Endodermal cell (in vitro differentiated cells): Measurements from ENCODE around the gene CFHR1. TPM values are rescaled to one million over a fixed set of nuclear protein-coding genes. Genes with fewer than 3 reads are reported as not detected.

ENCODE experiments used
- DNase-seq: peaks from one replicate; pipeline ENCODE4 v3.0.0-alpha.2; 2017
- H3K27ac ChIP-seq: 2 replicates; pipeline ENCODE4 v1.5.1; 2013; ENCODE audit warnings: mild to moderate bottlenecking, low read depth, low read length, moderate library complexity
- H3K27me3 ChIP-seq: 2 replicates; pipeline ENCODE4 v1.6.1; 2013; ENCODE audit warnings: mild to moderate bottlenecking, low read length, moderate library complexity; ENCODE audit not compliant: insufficient read depth, control insufficient read depth, poor library complexity, severe bottlenecking
- H3K36me3 ChIP-seq: 2 replicates; pipeline ENCODE4 v1.7.0; 2013; ENCODE audit warnings: mild to moderate bottlenecking, low read length, moderate library complexity; ENCODE audit not compliant: control insufficient read depth, insufficient read depth
- H3K4me1 ChIP-seq: one replicate; pipeline ENCODE4 v1.7.0; 2013; ENCODE audit warnings: low read length; ENCODE audit not compliant: control insufficient read depth, insufficient read depth
- H3K4me3 ChIP-seq: 2 replicates; pipeline ENCODE4 v1.5.1; 2013; ENCODE audit warnings: mild to moderate bottlenecking, low read length, moderate library complexity
- H3K9ac ChIP-seq: 2 replicates; pipeline ENCODE4 v1.6.1; 2013; ENCODE audit warnings: mild to moderate bottlenecking, low read length, moderate library complexity; ENCODE audit not compliant: poor library complexity, severe bottlenecking; ENCODE audit errors: extremely low read depth
- H3K9me3 ChIP-seq: 2 replicates; pipeline ENCODE4 v1.6.1; 2013; ENCODE audit warnings: mild to moderate bottlenecking, low read length, moderate library complexity; ENCODE audit not compliant: control insufficient read depth
- H3K27ac Mint-ChIP-seq: 2 replicates; pipeline ENCODE4 v1.8.0; 2020; ENCODE audit warnings: mixed read lengths
- H3K27me3 Mint-ChIP-seq: 2 replicates; pipeline ENCODE4 v1.8.0; 2021; ENCODE audit warnings: mild to moderate bottlenecking, mixed read lengths; ENCODE audit not compliant: insufficient read depth
- H3K36me3 Mint-ChIP-seq: 2 replicates; pipeline ENCODE4 v1.8.0; 2020; ENCODE audit warnings: low read depth, mixed read lengths
- H3K4me1 Mint-ChIP-seq: 2 replicates; pipeline ENCODE4 v1.8.0; 2020; ENCODE audit warnings: mixed read lengths
- H3K4me3 Mint-ChIP-seq: 2 replicates; pipeline ENCODE4 v1.8.0; 2020; ENCODE audit warnings: mild to moderate bottlenecking, moderate library complexity, mixed read lengths
- H3K9me3 Mint-ChIP-seq: 2 replicates; pipeline ENCODE4 v1.8.0; 2020; ENCODE audit warnings: mild to moderate bottlenecking, mixed read lengths
- CTCF ChIP-seq: fragments of 200-600 bp; sonication (generic); conservative IDR thresholded peaks from 2 replicates; pipeline ENCODE4 v1.5.0; 2021; ENCODE audit warnings: antibody characterized with exemption, mild to moderate bottlenecking
- WGBS, 2 experiments: methylation state at CpG; one replicate each; pipeline versions ENCODE4 v1.1.5 to v1.1.7; 2013; ENCODE audit warnings: missing lambda C conversion rate in 2 of 2, mixed read lengths in 1 of 2; ENCODE audit not compliant: insufficient coverage in 1 of 2, insufficient read length in 1 of 2; 5-methylcytosine and 5-hydroxymethylcytosine counted together
- total RNA-seq, 2 donors: library from RNA; stranded (reverse); fragmentation: NEBNext Ultra II Directional in 1 of 2; extraction: Animal tissue kit (Norgen Biotek cat#: 25700) in 1 of 2; gene quantifications; 2 replicates in 1 of 2; 3 replicates in 1 of 2; pipeline ENCODE4 v1.2.1, GENCODE V29; 2021

The CFHR1 gene
- total RNA-seq, 2 donors from 2014 or later, result not detected

GRCh38 chr1:196857188-196857587 is 37.7 kb downstream of the CFHR1 start:
- Mint-ChIP-seq H3K4me3 (no peak overlapping the region), H3K4me1 (no peaks in the 10 kb centered on the region), H3K9me3 (no peaks in the 10 kb centered on the region), H3K27me3 (no peaks in the 10 kb centered on the region), H3K27ac (no peak overlapping the region), H3K36me3 (no peaks in the 10 kb centered on the region)
- no peaks in the 10 kb centered on the region for H3K36me3 ChIP-seq
- H3K27ac ChIP-seq, result no peak overlapping the region
- no peak for TF ChIP-seq CTCF
- H3K9me3 ChIP-seq, result no peaks in the 10 kb centered on the region
- no peak overlapping the region for H3K9ac ChIP-seq
- WGBS, 2 experiments, result 97% methylated on average over 2 of the region's 2 CpGs; no CpG with 5 or more reads in 1 of the 2 experiments
- no peak for DNase-seq
- no peak overlapping the region for H3K4me3 ChIP-seq
- H3K4me1 ChIP-seq, result no peaks in the 10 kb centered on the region
- no peaks in the 10 kb centered on the region for H3K27me3 ChIP-seq

- TF ChIP-seq CTCF, result no peak
- Mint-ChIP-seq H3K9me3 (peaks cover 8% of the 10 kb centered on the region), H3K36me3 (no peaks in the 10 kb centered on the region), H3K4me3 (no peak overlapping the region), H3K27ac (no peak overlapping the region), H3K27me3 (no peaks in the 10 kb centered on the region), H3K4me1 (peaks cover 5% of the 10 kb centered on the region)
- no peak overlapping the region for H3K4me3 ChIP-seq
- no peak for DNase-seq
- no peaks in the 10 kb centered on the region for H3K36me3 ChIP-seq
- WGBS, 2 experiments, result 77 to 87% methylated on average over 2 to 3 of the region's 3 CpGs
- H3K9me3 ChIP-seq, result peaks cover 9% of the 10 kb centered on the region
- no peak overlapping the region for H3K27ac ChIP-seq
- H3K9ac ChIP-seq, result no peak overlapping the region
- no peaks in the 10 kb centered on the region for H3K4me1 ChIP-seq
- H3K27me3 ChIP-seq, result no peaks in the 10 kb centered on the region
Observed at GRCh38 chr1:196858811-196859210, 39.3 kb downstream of the CFHR1 start.

- TF ChIP-seq CTCF, result no peak
- Mint-ChIP-seq H3K4me3 (no peak overlapping the region), H3K4me1 (peaks cover 5% of the 10 kb centered on the region), H3K36me3 (no peaks in the 10 kb centered on the region), H3K9me3 (peaks cover 8% of the 10 kb centered on the region), H3K27me3 (no peaks in the 10 kb centered on the region), H3K27ac (no peak overlapping the region)
- H3K9me3 ChIP-seq, result peaks cover 9% of the 10 kb centered on the region
- H3K4me3 ChIP-seq, result no peak overlapping the region
- H3K4me1 ChIP-seq, result no peaks in the 10 kb centered on the region
- WGBS, 2 experiments, result 80 to 94% methylated on average over 1 of the region's 1 CpG
- no peaks in the 10 kb centered on the region for H3K36me3 ChIP-seq
- no peak overlapping the region for H3K27ac ChIP-seq
- no peak for DNase-seq
- H3K27me3 ChIP-seq, result no peaks in the 10 kb centered on the region
- H3K9ac ChIP-seq, result no peak overlapping the region
Observed at GRCh38 chr1:196860323-196860884, 40.9 kb downstream of the CFHR1 start.
